ENCODE data around the gene FGF19. TPM values are rescaled to one million over a fixed set of nuclear protein-coding genes. Genes with fewer than 3 reads are reported as not detected.

Gene FGF19
- total and polyA plus RNA-seq, 2 donors (not counting 1 experiment from before 2014, with no cell fraction given), result not detected

- H4K20me1 ChIP-seq (ENCODE audit: control insufficient read depth, extremely low read depth, insufficient read depth, low read length), result no peaks in the 10 kb centered on the region
- H3K27ac ChIP-seq (ENCODE audit: insufficient read depth, low read length), result no peak overlapping the region
- H3K9me3 ChIP-seq (ENCODE audit: control insufficient read depth, insufficient read depth, low read depth, low read length), result no peaks in the 10 kb centered on the region
- no peak overlapping the region for H3K4me3 ChIP-seq (replicated peaks in 1 of 4; ENCODE audit: control extremely low read depth in 1 of 4, insufficient read depth in 1 of 4, low read depth in 3 of 4, low read length in 4 of 4)
- no peak overlapping the region for H3K4me2 ChIP-seq (ENCODE audit: extremely low read depth, insufficient read depth, low read length)
- no peak for DNase-seq (ENCODE audit: low read depth in 2 of 2)
- no peak overlapping the region for H2AFZ ChIP-seq (ENCODE audit: low read length)
- H3K9ac ChIP-seq (ENCODE audit: insufficient read depth, low read length), result no peak overlapping the region
- no peaks in the 10 kb centered on the region for H3K27me3 ChIP-seq (ENCODE audit: control insufficient read depth, insufficient read depth, low read length)
- TF ChIP-seq CTCF (conservative IDR thresholded peaks at IDR 0.05 in 1 of 2, IDR thresholded peaks at IDR 0.05 in 1 of 2; ENCODE audit: low read depth in 1 of 2, low read length in 2 of 2) (no peak), EZH2 (IDR thresholded peaks at IDR 0.05; ENCODE audit: low read length, missing control alignments) (no peak)
- no peaks in the 10 kb centered on the region for H3K4me1 ChIP-seq (ENCODE audit: control insufficient read depth, extremely low read depth, insufficient read depth, low read length)
- H3K36me3 ChIP-seq (ENCODE audit: control insufficient read depth, insufficient read depth, low read length), result no peaks in the 10 kb centered on the region
- H3K79me2 ChIP-seq (ENCODE audit: control insufficient read depth, insufficient read depth, low read length), result no peaks in the 10 kb centered on the region
Observed at GRCh38 chr11:69686452-69686851, 17.4 kb downstream of the FGF19 start.

DNA sequence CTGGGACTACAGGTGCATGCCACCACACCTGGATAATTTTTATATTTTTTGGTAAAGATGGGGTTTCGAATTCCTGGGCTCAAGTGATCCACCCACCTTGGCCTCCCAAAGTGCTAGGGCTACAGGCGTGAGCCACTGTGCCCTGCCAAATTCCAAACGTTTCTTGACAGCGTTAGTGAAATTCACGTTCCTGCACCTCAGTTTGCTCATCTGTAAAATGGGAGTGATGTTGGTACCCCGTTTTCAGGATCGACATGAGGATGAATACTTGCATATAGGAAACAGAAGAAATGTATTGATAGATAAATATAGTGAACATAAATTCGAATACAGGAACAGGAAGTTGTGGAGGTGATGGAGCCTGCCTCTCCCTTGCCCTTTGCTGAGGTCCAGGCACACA is 18.5 kb downstream of the FGF19 start:
- H4K20me1 ChIP-seq (ENCODE audit: control insufficient read depth, extremely low read depth, insufficient read depth, low read length), result no peaks in the 10 kb centered on the region
- H3K36me3 ChIP-seq (ENCODE audit: control insufficient read depth, insufficient read depth, low read length), result no peaks in the 10 kb centered on the region
- H3K27ac ChIP-seq (ENCODE audit: insufficient read depth, low read length), result no peak overlapping the region
- H3K9ac ChIP-seq (ENCODE audit: insufficient read depth, low read length), result no peak overlapping the region
- H3K4me3 ChIP-seq (replicated peaks in 1 of 4; ENCODE audit: control extremely low read depth in 1 of 4, insufficient read depth in 1 of 4, low read depth in 3 of 4, low read length in 4 of 4), result no peak overlapping the region
- TF ChIP-seq CTCF (conservative IDR thresholded peaks at IDR 0.05 in 1 of 2, IDR thresholded peaks at IDR 0.05 in 1 of 2; ENCODE audit: low read depth in 1 of 2, low read length in 2 of 2) (no peak), EZH2 (IDR thresholded peaks at IDR 0.05; ENCODE audit: low read length, missing control alignments) (no peak)
- H3K4me1 ChIP-seq (ENCODE audit: control insufficient read depth, extremely low read depth, insufficient read depth, low read length), result no peaks in the 10 kb centered on the region
- no peak for DNase-seq (ENCODE audit: low read depth in 2 of 2)
- no peaks in the 10 kb centered on the region for H3K27me3 ChIP-seq (ENCODE audit: control insufficient read depth, insufficient read depth, low read length)
- no peak overlapping the region for H2AFZ ChIP-seq (ENCODE audit: low read length)
- no peak overlapping the region for H3K4me2 ChIP-seq (ENCODE audit: extremely low read depth, insufficient read depth, low read length)
- H3K9me3 ChIP-seq (ENCODE audit: control insufficient read depth, insufficient read depth, low read depth, low read length), result no peaks in the 10 kb centered on the region
- H3K79me2 ChIP-seq (ENCODE audit: control insufficient read depth, insufficient read depth, low read length), result no peaks in the 10 kb centered on the region

- no peak for DNase-seq (ENCODE audit: low read depth in 2 of 2)
- Histone ChIP-seq H3K9ac (ENCODE audit: insufficient read depth, low read length) (no peak overlapping the region), H3K79me2 (ENCODE audit: control insufficient read depth, insufficient read depth, low read length) (no peaks in the 10 kb centered on the region), H3K27me3 (ENCODE audit: control insufficient read depth, insufficient read depth, low read length) (no peaks in the 10 kb centered on the region), H2AFZ (ENCODE audit: low read length) (no peak overlapping the region), H3K9me3 (ENCODE audit: control insufficient read depth, insufficient read depth, low read depth, low read length) (no peaks in the 10 kb centered on the region), H4K20me1 (ENCODE audit: control insufficient read depth, extremely low read depth, insufficient read depth, low read length) (no peaks in the 10 kb centered on the region), H3K27ac (ENCODE audit: insufficient read depth, low read length) (no peak overlapping the region), H3K4me2 (ENCODE audit: extremely low read depth, insufficient read depth, low read length) (no peak overlapping the region), H3K36me3 (ENCODE audit: control insufficient read depth, insufficient read depth, low read length) (no peaks in the 10 kb centered on the region), H3K4me1 (ENCODE audit: control insufficient read depth, extremely low read depth, insufficient read depth, low read length) (no peaks in the 10 kb centered on the region), H3K4me3 (replicated peaks in 1 of 4; ENCODE audit: control extremely low read depth in 1 of 4, insufficient read depth in 1 of 4, low read depth in 3 of 4, low read length in 4 of 4) (no peak overlapping the region)
- TF ChIP-seq CTCF (conservative IDR thresholded peaks at IDR 0.05 in 1 of 2, IDR thresholded peaks at IDR 0.05 in 1 of 2; ENCODE audit: low read depth in 1 of 2, low read length in 2 of 2) (no peak), EZH2 (IDR thresholded peaks at IDR 0.05; ENCODE audit: low read length, missing control alignments) (no peak)
Observed at GRCh38 chr11:69684651-69685050, 19.2 kb downstream of the FGF19 start.

Measured in fibroblast of lung (primary cell).